HS-5 (cell line): Measurements from ENCODE around the gene SORBS1.

ENCODE experiments used
- DNase-seq: peaks from one replicate; pipeline ENCODE4 v3.0.0-alpha.2; 2012; ENCODE audit warnings: low read depth

SORBS1 gene

DNA sequence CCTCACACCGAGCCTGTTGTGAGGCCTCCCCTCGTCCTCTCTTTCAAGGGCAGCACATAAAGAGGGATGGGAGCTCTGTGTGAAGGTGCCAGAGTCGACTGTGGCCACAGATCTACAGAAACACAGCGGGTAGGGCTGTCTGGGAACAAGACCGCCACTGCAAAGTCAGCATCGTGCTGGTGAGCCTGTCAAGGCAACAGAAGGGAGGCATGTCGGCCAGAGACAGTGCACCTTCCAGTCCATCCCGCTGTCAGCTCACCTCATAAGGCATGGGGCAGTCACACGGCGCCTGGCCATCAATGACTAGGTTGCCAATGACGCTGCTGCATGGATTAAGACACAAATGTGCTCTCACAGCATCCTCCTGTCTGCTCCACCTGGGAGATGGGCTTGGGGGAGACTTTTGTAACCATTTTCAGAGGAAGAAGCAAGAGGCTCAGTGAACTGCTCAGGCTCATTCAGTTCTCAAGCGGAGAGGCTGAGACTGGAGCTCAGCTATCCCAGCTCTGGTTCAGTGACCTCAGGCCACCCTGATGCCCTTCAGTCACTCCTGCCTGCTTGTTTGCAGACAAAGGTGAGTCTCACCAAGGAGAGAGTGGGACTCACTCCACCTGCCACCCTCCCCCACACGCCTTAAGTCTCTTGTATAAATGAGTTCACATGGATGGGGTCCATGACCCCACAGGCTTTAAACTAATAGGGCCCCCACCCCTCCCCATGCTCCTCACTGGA is 125.5 kb downstream of the SORBS1 start:
- DNase-seq: no peak

DNA sequence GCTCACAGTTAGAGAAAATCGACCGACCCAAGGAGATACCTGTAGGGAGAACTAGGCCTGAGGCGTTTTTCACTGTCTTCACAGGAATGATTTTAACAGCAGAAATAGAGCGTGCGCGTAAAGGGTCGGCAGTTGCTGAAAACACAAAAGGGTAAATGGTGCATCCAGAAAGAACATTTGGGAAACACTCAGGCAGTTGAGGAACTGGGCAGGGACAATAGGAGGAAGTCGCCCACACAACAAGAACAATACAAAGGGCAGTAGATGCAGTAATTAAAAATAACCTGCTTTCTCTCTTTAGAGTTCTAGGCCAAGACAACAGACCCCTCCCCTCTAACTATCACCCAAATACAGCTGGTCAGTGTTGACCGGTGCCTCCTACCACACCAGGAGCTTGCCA is 126.6 kb downstream of the SORBS1 start:
- no peak for DNase-seq

DNA sequence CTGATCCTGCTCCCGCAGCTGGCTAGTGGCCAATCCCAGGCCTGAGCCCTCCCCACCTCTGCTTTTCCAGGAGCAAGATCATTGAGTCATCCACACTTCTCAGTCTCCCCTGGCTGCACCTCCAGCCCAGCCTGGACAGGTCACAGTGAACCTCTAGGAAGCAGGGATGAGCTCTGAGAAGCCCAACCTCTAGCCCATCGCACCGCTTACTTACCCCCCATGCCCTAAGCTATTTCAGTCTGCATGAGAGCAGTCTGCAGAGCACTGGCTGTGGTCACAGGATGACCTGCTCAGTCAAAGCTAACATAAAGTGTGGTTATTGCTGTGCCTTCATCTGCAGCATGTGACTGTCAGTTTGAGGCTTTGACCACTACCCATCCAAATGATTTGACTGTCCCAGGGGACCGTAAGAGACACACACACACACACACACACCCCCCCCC is 129.2 kb downstream of the SORBS1 start:
- no peak for DNase-seq

DNA sequence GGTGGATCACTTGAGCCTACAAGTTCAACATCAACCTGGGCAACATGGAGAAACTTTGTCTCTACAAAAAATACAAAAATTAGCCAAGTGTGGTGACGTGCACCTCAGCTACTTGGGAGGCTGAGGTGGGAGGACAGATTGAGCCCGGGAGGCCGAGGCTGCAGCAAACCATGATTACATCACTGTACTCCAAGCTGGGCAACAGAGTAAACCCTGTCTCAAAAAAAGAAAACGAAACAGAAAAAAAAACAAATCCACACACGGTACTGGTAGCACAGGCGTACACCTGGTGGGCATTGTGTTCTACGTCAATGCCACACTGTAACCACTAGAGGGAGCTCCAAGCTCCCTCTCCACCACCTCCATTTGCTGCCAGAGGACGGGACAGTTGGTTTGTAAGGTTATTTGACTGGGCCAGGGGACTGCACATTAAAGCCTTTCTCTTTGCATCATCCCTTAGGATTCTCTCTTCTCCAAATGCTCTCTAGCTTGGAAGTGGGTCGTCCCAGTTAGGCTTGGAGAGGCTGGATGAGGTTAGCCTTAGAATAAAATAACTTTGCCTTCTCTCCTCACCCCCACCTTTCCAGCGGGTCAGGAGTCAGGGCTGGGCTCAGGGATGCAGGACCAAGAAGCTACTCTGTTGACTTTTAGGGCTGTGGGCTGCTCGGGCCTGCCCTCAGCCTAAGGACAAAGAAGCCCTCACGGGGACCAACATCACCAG is 130.8 kb downstream of the SORBS1 start:
- DNase-seq: peak; percentile 15

DNA sequence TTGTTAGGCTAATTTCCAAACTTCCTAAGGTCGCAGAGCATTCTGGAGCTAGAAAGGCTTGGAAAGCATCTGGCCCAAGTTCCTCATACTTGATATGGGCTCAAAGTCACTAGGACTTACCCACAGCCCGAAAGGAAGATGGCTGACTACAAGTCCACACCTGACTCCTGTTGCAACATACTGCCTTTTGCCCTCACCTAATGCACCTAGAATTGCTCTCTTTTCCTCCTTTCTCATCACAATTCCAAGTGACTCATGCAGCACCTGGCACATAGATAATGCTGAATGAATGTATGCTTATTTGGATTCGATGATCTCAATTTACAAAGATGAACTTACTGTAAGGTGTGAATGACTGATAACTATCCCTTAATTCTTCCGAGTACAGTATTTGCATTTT is 131.5 kb downstream of the SORBS1 start:
- DNase-seq: no peak

DNA sequence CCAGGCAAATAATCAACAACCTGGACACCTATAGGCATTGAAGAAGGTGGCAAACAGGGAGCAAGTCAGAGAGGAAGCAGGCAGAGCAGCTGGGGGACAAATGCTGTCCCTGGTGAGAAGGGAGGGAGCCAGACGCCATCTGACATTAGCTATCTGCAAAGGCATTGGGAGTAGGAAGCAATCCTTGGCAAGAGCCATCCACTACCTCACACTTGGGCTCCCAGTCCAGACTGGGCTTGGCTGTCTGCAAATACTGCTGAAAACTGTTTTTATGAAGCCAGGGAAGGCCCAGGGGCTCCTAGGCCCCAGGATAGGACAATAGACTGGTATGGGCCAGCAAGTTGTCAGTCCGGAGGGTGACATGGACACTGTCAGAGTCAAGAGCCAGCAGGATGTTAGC is 132.5 kb downstream of the SORBS1 start:
- no peak for DNase-seq

DNA sequence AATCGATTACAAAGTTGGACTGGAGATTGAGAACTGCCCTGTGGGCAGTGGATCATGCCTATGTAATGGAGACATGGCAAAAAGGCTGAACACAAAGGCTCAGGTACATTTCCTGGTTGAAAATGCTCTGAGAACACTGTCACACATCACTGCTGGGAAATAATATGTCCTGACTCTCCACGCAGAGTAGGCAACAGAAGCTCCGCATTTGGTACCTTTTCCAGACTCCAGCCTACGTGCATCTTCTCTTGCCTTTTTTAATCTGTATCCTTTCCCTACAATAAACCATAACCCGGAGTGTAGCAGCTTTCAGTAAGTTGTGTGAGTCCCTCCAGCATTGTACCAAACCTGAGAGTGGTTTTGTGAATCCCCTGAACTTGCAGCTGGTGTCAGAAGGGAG is 134.7 kb downstream of the SORBS1 start:
- no peak for DNase-seq

DNA sequence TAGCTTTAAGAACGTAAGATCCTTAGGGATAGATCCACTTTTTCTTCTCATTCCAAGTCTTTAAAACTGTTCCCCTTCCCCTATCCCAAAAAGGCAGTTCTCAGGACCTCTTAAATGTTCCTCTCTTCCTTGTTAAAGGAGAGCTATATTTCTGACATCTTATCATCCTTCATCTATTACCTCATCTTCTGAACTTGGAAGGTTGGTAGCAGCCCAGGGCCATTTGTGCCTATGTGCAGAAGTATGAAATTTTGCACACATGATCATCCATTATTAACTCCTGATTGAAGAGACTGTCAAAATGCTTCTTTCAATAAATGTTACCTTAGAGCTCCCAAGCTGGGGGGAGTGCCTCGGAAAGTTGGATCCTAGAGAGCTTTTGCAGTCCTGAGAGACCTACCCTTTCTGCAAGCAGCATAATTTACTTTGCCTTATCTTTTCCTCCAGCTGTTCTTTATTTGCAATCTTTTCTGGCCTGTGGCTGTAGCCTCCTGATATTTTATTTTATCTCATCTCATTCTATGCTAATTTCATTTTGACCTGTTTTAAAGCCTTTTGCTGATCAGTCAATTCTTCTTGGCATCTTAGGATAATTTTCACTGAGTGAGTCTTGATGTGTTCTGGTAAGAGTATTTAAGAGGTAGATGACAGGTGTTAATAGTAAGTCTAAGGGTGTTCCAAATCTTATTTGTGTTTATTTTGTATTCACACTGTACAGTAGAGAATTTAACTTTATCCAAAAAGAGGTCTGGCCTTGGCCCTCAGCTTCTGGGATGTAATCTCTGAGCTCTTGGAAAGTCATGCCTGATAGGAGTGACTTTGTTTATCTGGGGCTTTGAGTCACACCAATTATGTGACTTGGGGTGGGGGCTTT is 135.3 kb downstream of the SORBS1 start:
- no peak for DNase-seq

DNA sequence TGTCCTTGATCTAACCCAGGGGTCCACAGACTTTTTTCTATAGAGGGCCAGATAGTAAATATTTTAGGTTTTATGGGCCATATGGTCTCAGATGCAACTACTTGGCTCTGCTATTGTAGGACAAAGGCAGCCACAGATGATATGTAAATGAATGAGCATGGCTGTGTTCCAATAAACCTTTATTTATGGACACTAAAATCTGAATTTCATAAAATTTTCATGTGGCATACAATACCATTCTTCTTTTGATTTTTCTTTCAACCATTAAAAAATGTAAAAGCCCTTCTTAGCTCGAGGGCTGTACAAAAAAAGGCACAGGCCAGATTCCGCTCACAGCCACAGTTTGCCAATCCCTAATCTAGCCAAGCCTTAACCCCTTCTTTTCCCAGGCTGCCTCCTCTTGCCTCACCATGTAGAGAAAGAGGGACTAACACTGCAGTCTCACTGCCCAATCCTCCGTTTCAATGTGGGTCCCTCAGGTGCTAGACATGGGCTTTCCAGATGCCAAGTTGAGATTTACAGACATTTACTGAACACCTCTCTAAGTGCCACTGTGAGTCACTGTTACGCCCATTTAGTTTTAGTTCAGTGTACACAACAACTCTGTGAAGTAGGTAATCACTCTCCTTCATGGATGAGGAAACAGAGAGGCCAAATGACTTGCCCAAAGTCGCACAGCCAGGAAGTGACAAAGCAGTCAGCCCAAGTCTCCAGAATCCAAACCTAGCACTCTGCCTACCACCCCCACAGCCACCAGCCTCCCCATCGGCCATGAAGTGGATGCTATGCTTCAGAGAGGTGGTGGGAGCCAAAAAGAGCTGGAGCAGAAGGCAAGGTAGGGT is 137.8 kb downstream of the SORBS1 start:
- no peak for DNase-seq

DNA sequence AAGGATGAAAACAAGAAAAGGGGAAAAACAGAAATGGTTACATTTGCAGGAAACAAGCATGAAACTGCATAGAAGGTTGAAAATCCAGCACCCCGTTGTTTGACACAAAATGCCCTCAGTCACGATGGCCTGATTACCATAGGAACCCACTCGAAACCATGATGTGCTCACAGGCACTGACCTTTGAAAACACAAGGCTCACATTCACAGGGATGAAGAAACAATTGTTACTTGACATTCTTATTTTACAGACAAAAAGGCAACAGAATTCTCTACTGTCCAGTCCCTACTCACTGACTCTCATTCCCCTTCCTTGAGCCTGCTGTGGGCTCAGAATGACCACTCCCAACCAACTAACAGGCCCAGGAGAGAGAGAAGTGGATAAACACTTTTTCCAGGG is 138.9 kb downstream of the SORBS1 start:
- no peak for DNase-seq

DNA sequence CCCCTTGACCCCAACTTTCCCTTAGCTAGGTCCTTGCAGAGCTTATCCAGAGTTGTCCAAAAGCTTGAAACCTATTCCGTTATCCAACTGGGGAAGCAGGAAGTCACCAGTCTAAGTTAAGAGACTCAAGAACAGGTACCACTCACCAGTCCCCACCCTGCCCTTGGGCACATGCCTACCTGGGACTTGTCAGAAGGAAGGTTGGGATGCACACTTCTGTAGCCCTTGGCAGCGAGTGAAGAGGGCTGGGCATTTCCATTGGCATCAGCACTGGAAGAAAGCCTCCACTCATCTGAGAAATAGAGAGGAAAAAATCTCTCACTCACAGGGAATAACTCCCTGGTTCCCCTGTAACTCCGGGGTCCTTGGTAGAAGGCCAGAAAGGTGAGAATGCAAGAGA is 139.4 kb downstream of the SORBS1 start:
- DNase-seq: no peak

DNA sequence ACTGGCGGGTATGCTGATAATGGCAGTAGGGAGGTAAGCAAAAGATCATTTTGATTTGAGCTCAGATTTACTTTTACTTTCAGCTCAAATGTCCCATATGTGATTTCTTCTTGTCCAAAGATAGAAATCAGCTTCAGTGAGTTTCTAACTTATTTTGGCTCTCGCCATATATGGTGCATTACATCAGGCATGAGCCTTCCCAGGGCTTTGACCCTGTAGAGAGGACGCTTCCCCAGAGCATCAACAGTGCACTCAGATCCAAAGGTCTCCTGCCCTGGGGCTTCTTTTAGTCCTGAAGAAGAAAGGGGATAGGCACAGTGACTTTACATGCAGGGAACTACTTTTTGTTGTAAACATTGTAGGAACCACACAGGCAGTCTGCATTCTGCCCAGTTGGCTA is 141.8 kb downstream of the SORBS1 start:
- DNase-seq: no peak

DNA sequence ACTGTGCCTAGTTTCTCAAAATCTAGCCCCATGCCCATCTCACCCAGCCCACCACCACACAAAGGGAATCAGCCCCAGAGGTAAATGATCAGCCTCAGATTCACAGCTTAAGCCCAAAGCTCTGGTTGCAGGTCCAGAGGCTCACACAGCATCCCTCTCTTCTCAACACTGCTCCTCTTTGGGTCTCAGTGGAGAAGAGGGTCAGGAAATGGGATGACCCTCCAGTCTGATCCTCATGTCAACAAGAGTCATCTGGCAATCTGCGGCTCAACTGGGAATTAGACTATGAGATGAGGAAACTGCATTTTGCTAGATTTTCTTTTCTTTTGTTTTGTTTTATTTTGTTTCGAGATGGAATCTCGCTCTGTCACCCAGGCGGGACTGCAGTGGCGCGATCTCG is 144.2 kb downstream of the SORBS1 start:
- DNase-seq: no peak

DNA sequence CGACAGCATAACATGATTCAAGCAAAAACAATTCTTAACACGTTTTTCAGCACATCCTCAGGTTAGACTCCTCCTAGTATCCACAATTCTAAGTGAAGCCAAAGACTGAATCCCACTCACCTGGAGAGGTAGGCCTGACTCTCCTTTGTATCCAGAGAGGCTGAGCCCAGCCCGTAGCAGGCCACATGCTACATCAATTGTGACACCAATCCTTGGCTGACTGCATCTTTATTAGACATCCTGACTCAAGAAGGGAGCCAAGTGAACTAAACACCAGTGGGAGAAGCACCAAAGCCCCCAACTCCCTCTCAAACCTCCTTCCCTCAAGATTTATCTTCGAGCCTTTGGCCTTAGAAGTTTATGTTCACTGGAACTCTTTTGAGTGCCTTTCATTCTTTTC is 144.9 kb downstream of the SORBS1 start:
- no peak for DNase-seq

DNA sequence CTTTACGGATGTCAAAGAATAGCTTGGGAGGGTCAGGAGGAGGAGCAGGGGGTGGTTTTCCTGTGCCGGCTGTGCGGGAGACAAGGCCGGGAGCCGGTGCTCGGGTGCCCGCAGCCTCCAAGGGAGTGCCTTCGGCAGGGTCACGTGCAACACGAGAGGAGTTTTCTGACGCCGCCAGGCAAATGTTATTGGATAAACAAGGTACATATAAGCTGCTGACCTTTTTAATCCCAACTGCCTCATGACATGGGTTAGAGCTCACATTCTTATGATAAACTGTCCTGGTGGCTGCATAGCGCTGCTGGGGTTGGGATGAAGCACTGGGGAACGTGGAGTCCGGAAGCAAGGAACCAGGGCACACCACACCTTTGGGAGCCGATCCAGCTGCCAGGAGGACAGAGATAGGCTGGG is 145.5 kb downstream of the SORBS1 start:
- DNase-seq: no peak

DNA sequence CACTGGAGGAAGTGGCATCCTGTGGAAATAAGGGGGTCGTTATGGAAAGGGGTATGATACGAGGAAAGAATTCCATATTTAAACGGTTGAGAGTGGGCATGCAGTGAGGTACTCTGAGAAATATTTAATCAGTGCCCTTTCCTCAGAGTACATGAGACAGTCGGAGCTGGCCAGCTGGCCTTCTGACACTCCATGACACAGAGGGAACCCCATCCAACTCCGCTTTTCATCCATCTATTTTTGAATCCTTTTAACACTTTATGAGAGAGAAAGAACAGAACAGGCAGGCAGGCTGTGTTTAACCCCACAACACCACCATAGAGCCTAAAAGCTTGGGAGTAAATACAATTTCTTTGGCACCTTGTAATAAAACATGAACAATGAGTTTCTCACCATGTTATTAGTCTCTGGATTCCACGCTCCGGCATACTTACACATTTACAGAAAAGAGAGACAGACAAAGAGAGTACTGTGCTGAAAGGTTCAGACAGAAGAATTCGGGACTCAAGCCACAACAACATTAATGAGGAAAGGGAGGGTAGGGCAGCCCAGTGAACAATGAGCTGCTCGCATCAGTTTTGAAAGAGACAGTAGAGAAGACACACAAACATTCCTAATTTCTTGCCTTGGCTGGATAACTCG is 146.2 kb downstream of the SORBS1 start:
- no peak for DNase-seq

DNA sequence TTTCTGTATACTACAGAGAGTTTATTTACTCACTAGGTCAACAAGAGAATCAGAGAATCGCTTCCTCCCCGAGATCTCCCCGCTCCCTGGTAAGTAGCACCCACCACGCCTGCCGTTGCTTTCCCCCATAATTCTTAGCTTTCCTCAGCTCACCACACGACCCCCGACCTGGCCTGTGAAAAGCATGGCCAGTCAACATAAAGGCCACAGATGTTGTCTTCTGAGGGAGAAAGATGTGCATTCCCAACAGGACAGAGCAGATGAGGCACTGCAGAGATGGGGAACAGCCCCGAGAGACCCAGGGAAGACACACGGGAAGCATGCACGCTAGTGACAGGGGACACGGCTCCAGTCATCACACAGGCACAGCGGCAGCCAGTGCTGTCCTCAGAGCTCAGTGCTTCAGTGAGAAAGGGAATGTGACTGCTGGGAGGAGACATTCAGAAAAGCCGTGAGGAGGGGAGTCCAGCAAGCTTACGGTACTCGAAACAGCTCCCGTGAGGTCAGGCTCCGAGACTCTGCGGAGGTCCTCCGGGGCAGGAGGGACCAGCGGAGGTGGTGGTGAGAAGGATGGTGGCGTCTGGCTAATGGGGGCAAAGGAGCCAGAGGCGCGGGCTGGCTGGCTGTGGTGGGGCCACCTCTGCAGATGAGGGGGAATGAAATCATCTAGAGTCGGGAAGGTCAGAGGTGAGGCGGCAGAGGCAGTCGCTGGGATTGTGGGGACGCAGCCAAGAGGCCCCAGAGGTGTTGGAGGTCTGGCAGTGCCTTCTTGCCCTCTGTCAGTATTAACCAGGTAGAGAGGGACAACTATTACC is 146.9 kb downstream of the SORBS1 start:
- DNase-seq: no peak

DNA sequence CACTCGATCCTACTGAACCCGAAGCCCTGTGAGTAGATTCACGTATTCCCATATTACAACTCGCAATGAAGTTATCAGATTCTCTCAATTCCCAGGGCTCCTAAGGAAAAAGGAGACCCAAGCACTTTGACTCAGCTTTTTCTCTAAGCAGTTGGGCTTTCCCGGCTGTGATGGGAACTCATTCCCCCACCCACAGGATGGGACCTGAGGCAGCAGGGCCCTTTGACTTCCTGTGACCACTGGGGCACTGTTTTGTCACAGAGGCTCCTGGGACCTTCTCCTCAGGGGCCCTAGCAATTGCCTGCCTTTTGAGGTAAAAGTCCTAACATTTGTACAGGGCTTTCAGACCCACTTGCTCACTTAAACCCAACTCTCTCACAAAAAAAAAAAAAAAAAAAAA is 147.6 kb downstream of the SORBS1 start:
- no peak for DNase-seq

DNA sequence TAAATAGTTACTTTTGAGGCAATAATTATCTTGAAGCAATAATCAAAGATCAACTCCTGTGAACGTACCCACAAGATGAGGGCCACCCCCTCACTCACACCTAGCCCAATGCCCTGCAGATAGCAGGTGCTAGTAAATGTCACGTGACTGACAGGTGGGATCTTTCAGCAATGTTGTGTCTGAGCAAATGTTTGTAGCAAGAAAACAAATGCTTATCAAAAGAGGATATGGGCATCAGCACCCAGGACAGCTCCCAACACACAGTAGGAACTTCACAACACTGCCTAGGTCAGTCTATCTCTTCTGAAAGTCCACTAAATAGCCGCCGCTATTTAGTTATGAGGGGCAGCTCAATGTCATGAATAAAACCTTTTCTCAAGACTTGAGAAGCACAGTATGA is 149.5 kb downstream of the SORBS1 start:
- DNase-seq: no peak
